Small intestine (tissue), 7 donors: ENCODE results near the gene ASCC3. TPM values are rescaled to one million over a fixed set of nuclear protein-coding genes. Genes with fewer than 3 reads are reported as not detected.

Experiments used
- DNase-seq, 2 donors: peaks; one replicate each; pipeline versions ENCODE4 v3.0.0 to v3.0.0-alpha.2; 2013
- FAIRE-seq: peaks from 2 replicates; lab custom pipeline; 2012; peaks lifted over from hg19 to GRCh38; lab: Jason Lieb, UNC
- H3K27ac ChIP-seq, 3 donors: one replicate each; pipeline ENCODE4 v1.5.1; 2013; ENCODE audit warnings: low read length in 2 of 3, mild to moderate bottlenecking in 2 of 3, control low read depth in 1 of 3, inconsistent platforms in 1 of 3, low read depth in 1 of 3, moderate library complexity in 1 of 3
- H3K27me3 ChIP-seq, 3 donors: one replicate each; pipeline ENCODE4 v1.6.1; 2013; ENCODE audit warnings: low read length in 3 of 3, inconsistent platforms in 1 of 3; ENCODE audit not compliant: control insufficient read depth in 3 of 3, insufficient read depth in 3 of 3
- H3K36me3 ChIP-seq, 3 donors: one replicate each; pipeline ENCODE4 v1.6.1; 2013; ENCODE audit warnings: low read length in 3 of 3, inconsistent platforms in 1 of 3, low read depth in 1 of 3, mild to moderate bottlenecking in 1 of 3, moderate library complexity in 1 of 3; ENCODE audit not compliant: control insufficient read depth in 3 of 3, insufficient read depth in 2 of 3
- H3K4me1 ChIP-seq, 3 donors: one replicate each; pipeline ENCODE4 v1.6.1; 2013; ENCODE audit warnings: low read length in 2 of 3, inconsistent platforms in 1 of 3, low read depth in 1 of 3, mild to moderate bottlenecking in 1 of 3, moderate library complexity in 1 of 3; ENCODE audit not compliant: control insufficient read depth in 3 of 3, insufficient read depth in 2 of 3
- H3K4me3 ChIP-seq, 3 donors: one replicate each; pipeline ENCODE4 v1.5.1; 2013; ENCODE audit warnings: low read length in 3 of 3, control low read depth in 1 of 3, inconsistent platforms in 1 of 3, low read depth in 1 of 3, mild to moderate bottlenecking in 1 of 3, moderate library complexity in 1 of 3
- H3K9me3 ChIP-seq, 2 donors: one replicate each; pipeline ENCODE4 v1.6.1; 2013; ENCODE audit warnings: low read depth in 1 of 2, low read length in 1 of 2; ENCODE audit not compliant: control insufficient read depth in 2 of 2, insufficient read depth in 1 of 2
- WGBS, 3 donors: extraction: QIAGEN DNeasy Blood & Tissue Kit; methylation state at CpG; one replicate each; pipeline ENCODE4 v1.1.7; 2013; 5-methylcytosine and 5-hydroxymethylcytosine counted together
- polyA plus RNA-seq, 4 donors: library from polyadenylated mRNA; stranded (reverse) in 3 of 4; unstranded in 1 of 4; fragments of 200-250 nt in 3 of 4; fragments of 120-200 nt in 1 of 4; gene quantifications; one replicate each; pipeline versions ENCODE4 v1.2.1 to v1.2.3, GENCODE V29; 2013
- donor health status: healthy with polysubstance abuse.
- donor health status: control.
- donor health status: control.
- donor health status: Bipolar disorder and iron deficiency.
- donor health status: healthy.

Gene ASCC3
- polyA plus RNA-seq, 4 donors = 6.8 to 29.0 (median 13.6) TPM

- peak in 1 of 2 donors; percentile 15 for DNase-seq
- no peak for FAIRE-seq
- no peak overlapping the region for H3K4me3 ChIP-seq
Observed at GRCh38 chr6:100466410-100467128, 414.6 kb downstream of the ASCC3 start.

GRCh38 chr6:100465701-100466409, 415.3 kb downstream of the ASCC3 start:
- DNase-seq = peak in 1 of 2 donors; percentile 35

More at GRCh38 chr6:100466410-100467128, 414.6 kb downstream of the ASCC3 start:
- Histone ChIP-seq H3K4me1 (peaks cover 0 to 8% (median 4%) of the 10 kb centered on the region in 3 donors), H3K27ac (no peak overlapping the region), H3K36me3 (no peaks in the 10 kb centered on the region), H3K9me3 (peaks cover 0 to 8% of the 10 kb centered on the region in 2 donors), H3K27me3 (peaks cover 10 to 98% (median 69%) of the 10 kb centered on the region in 3 donors)
- WGBS, 3 donors = 4 to 12% (median 5%) methylated on average over 21 of the region's 21 CpGs

GRCh38 chr6:100464903-100465700, 416.0 kb downstream of the ASCC3 start, which contains the start of gene SIM1:
Gene SIM1, minus strand, starts transcription at chr6:100464921. Its CDS starts 1,453 bp downstream, at chr6:100463468.
- Histone ChIP-seq H3K36me3 (no peaks in the 10 kb centered on the region), H3K27ac (no peak within 1 kb of the TSS), H3K9me3 (peaks cover 0 to 8% of the 10 kb centered on the region in 2 donors), H3K4me1 (peaks cover 0 to 10% (median 4%) of the 10 kb centered on the region in 3 donors), H3K27me3 (peaks cover 10 to 97% (median 69%) of the 10 kb centered on the region in 3 donors), H3K4me3 (peak within 1 kb of the TSS in 2 of 3 donors; percentile 11 to 37)
- DNase-seq (peak; percentile 34 to 70), FAIRE-seq (no peak)
- 3 to 11% (median 7%) methylated on average over 61 to 66 of the region's 66 CpGs for WGBS, 3 donors

More at GRCh38 chr6:100465701-100466409, 415.3 kb downstream of the ASCC3 start:
- peaks cover 0 to 8% of the 10 kb centered on the region in 2 donors for H3K9me3 ChIP-seq
- no peak for FAIRE-seq
- H3K4me1 ChIP-seq = peaks cover 0 to 10% (median 4%) of the 10 kb centered on the region in 3 donors
- no peak overlapping the region for H3K27ac ChIP-seq
- H3K36me3 ChIP-seq = no peaks in the 10 kb centered on the region
- H3K4me3 ChIP-seq = no peak overlapping the region
- peaks cover 10 to 100% (median 73%) of the 10 kb centered on the region in 3 donors for H3K27me3 ChIP-seq
- WGBS, 3 donors = 8 to 15% (median 12%) methylated on average over 20 of the region's 20 CpGs

DNA sequence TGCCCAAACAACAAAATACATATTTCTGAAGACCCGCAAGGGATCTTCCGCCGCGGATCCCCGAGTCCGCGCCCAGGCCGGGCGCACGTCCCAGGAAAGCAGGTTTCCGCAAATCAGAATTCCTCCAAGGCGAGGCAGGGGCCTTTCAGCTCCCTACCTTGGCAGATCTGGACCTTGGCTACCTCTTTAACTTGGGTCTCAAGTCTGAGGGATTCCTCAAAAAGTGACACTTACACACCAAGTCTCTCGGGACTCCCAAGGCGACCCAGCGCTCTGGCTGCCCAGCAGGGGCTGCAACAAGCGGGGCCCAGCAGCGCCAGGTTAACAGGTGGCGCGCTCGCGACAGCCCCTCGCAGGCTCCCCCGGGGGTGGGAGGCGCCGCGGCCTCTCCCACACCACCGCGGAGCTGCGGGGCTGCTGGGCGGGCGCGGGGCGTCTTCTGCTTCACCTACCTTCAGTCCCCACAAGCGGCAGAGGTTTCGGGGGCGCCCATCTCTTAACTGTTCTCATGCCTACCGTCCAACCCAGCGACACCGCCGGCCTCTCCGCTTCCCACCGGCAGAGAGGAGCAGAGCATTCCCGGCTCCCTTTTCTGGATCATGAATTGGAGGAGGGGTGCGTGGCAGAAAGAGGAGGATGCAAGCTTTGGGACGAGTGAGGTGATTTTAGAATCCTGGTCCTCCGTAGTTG, 416.8 kb downstream of the ASCC3 start:
- H3K27ac ChIP-seq = no peak overlapping the region
- 7 to 14% (median 13%) methylated on average over 46 of the region's 46 CpGs for WGBS, 3 donors
- H3K4me1 ChIP-seq = peaks cover 0 to 10% (median 4%) of the 10 kb centered on the region in 3 donors
- no peaks in the 10 kb centered on the region for H3K36me3 ChIP-seq
- DNase-seq (peak in 1 of 2 donors; percentile 39), FAIRE-seq (no peak)
- H3K27me3 ChIP-seq = peaks cover 8 to 93% (median 61%) of the 10 kb centered on the region in 3 donors
- peaks cover 0 to 8% of the 10 kb centered on the region in 2 donors for H3K9me3 ChIP-seq
- peak overlapping the region in 1 of 3 donors; percentile 11 for H3K4me3 ChIP-seq

DNA sequence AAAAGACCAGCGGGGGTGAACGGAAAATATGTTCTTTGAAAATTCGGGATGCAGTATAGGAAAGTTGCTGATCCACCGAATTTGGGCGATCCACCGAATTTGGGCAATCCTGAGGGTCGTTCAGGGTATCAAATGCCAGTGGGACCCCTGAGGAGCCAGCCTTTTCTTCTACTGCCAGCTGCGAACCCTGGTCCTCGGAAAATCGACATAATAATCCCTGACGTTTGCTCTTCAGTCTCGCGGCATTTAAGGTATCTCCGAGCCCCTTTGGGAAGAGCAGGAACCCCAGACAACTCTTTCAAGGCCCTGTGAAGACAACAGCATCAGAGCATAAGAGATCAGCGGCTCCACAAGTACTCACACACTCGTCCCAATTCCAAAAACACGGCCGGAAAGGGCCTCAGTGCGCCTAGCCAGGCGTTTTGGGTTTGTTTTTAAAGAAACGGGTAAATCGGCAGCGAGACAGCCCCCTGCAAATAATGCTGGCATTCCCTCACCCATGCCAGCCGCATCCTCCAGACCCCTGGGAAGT, 417.4 kb downstream of the ASCC3 start:
- Histone ChIP-seq H3K27me3 (peaks cover 5 to 93% (median 56%) of the 10 kb centered on the region in 3 donors), H3K36me3 (no peaks in the 10 kb centered on the region), H3K9me3 (peaks cover 0 to 8% of the 10 kb centered on the region in 2 donors), H3K27ac (no peak overlapping the region), H3K4me3 (no peak overlapping the region), H3K4me1 (peaks cover 0 to 10% (median 4%) of the 10 kb centered on the region in 3 donors)
- peak in 1 of 2 donors; percentile 13 for DNase-seq
- WGBS, 3 donors = 5 to 10% (median 9%) methylated on average over 24 of the region's 24 CpGs
- FAIRE-seq = no peak

DNA sequence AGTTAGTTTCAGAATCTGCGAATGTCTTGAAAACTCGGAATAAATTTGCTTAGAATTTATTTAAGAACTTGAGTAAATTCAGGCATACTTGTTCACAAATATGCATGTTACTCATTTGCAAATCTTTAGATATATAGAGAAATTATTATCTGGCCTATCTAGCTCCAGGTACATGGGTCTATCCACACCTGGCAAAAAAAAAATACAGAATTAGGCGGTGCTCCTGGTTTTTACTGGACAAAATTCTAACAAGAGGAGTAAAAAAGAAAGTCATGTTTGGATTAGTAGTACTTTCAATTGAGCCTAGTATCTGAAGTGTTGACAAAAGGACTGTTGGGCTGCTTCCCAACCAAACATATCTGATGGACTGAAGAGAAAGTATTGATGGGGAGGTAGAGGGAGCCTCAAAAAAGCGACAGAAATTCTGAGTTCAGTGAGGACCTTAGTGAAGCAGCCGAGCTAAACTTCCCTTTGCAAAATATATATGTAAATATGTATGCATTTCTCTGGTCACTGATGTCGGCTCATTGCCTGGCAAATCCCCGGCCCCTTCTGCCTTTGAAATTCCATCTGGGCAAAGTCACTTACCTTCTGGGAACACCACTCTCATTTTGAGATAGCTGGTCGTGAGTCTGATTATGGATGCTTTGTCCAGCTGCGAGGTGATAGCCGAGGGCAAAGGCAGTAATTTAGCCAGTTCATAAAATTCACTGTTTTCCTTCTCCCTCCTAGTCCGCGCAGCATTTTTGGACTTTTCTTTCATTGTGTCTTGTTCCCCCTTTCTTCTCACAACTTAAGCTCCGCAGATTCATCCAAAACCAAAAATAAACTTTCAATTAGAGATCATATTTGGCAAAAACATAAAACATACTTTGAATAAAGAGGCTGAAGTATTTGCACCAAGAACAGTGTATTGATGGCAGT, 418.2 kb downstream of the ASCC3 start:
- WGBS, 3 donors = 8 to 14% (median 10%) methylated on average over 13 of the region's 13 CpGs
- Histone ChIP-seq H3K4me1 (peaks cover 0 to 10% (median 4%) of the 10 kb centered on the region in 3 donors), H3K27ac (no peak overlapping the region), H3K4me3 (no peak overlapping the region), H3K9me3 (peaks cover 0 to 8% of the 10 kb centered on the region in 2 donors), H3K27me3 (peaks cover 5 to 93% (median 61%) of the 10 kb centered on the region in 3 donors), H3K36me3 (no peaks in the 10 kb centered on the region)
- DNase-seq (peak in 1 of 2 donors; percentile 8), FAIRE-seq (no peak)
